H1 (cell line): ENCODE results near the gene KCTD7.
"Not testable (repeated sequence)": the region's sequence is repeated elsewhere in the genome, so short reads cannot be mapped to it uniquely, and the experiment has no call there.

Experiments used
- CEBPB ChIP-seq: IDR thresholded peaks from 2 replicates; pipeline ENCODE4 v1.6.1; 2012; ENCODE audit warnings: low read depth, low read length
- CHD1 ChIP-seq: IDR thresholded peaks from 2 replicates; pipeline ENCODE4 v1.6.1; 2012; ENCODE audit warnings: low read depth, low read length, improper control_type of control experiment
- CTCF ChIP-seq, 3 experiments: IDR thresholded peaks; 1 replicate in 2 of 3; 2 replicates in 1 of 3; pipeline versions ENCODE4 v1.5.1 to v1.6.1; 2011; ENCODE audit warnings: low read length in 3 of 3, mild to moderate bottlenecking in 3 of 3, inconsistent platforms in 2 of 3, low read depth in 1 of 3, moderate library complexity in 1 of 3; ENCODE audit not compliant: insufficient read depth in 1 of 3; ENCODE audit errors: control extremely low read depth in 1 of 3
- EZH2 ChIP-seq: fragments of 200-600 bp; sonication (generic); IDR thresholded peaks from 2 replicates; pipeline ENCODE4 v1.7.1; 2012; ENCODE audit warnings: low read depth, mild to moderate bottlenecking, moderate library complexity, low read length, inconsistent platforms; ENCODE audit not compliant: severe bottlenecking
- FOSL1 ChIP-seq: IDR thresholded peaks from 2 replicates; pipeline ENCODE4 v1.6.1; 2011; ENCODE audit warnings: mild to moderate bottlenecking, low read depth, low read length, moderate library complexity; ENCODE audit not compliant: insufficient read depth
- MAFK ChIP-seq: IDR thresholded peaks from 2 replicates; pipeline ENCODE4 v1.6.1; 2012; ENCODE audit warnings: low read depth, mild to moderate bottlenecking, improper control_type of control experiment, low read length
- MAX ChIP-seq: IDR thresholded peaks from 2 replicates; pipeline ENCODE4 v1.6.1; 2012; ENCODE audit warnings: inconsistent platforms
- PHF8 ChIP-seq: fragments of 200-600 bp; sonication (generic); conservative IDR thresholded peaks from 2 replicates; pipeline ENCODE4 v1.7.1; 2012; ENCODE audit warnings: low read depth, mild to moderate bottlenecking, inconsistent platforms, low read length, moderate library complexity
- POLR2A ChIP-seq, 2 experiments: IDR thresholded peaks; 1 replicate in 1 of 2; 2 replicates in 1 of 2; pipeline ENCODE4 v1.6.1; 2011; ENCODE audit warnings: low read depth in 2 of 2, low read length in 2 of 2, mild to moderate bottlenecking in 2 of 2; ENCODE audit errors: control extremely low read depth in 1 of 2
- POLR2AphosphoS5 ChIP-seq: IDR thresholded peaks from 2 replicates; pipeline ENCODE4 v1.6.1; 2011; ENCODE audit warnings: low read depth, low read length
- RAD21 ChIP-seq, 2 experiments: IDR thresholded peaks in 1 of 2; conservative IDR thresholded peaks in 1 of 2; 2 replicates each; pipeline ENCODE4 v1.6.1; 2011; ENCODE audit warnings: low read depth in 2 of 2, low read length in 2 of 2, improper control_type of control experiment in 1 of 2, inconsistent platforms in 1 of 2, mild to moderate bottlenecking in 1 of 2, moderate library complexity in 1 of 2
- RFX5 ChIP-seq: IDR thresholded peaks from 2 replicates; pipeline ENCODE4 v1.6.1; 2011; ENCODE audit warnings: low read depth, low read length, improper control_type of control experiment, borderline replicate concordance
- SIN3A ChIP-seq, 2 experiments: IDR thresholded peaks in 1 of 2; conservative IDR thresholded peaks in 1 of 2; 2 replicates each; pipeline ENCODE4 v1.6.1; 2011 to 2012; ENCODE audit warnings: low read length in 2 of 2, improper control_type of control experiment in 1 of 2, low read depth in 1 of 2, mild to moderate bottlenecking in 1 of 2

GRCh38 chr7:66582816-66583489 is 45.7 kb upstream of the KCTD7 start:
- TF ChIP-seq CTCF (IDR thresholded peaks at IDR 0.05; ENCODE audit: control extremely low read depth in 1 of 3, insufficient read depth in 1 of 3, low read depth in 1 of 3, low read length in 3 of 3); CEBPB; RAD21 (IDR thresholded peaks at IDR 0.05 in 1 of 2, conservative IDR thresholded peaks at IDR 0.05 in 1 of 2; ENCODE audit: low read depth in 2 of 2, low read length in 2 of 2); MAFK; RFX5; FOSL1; SIN3A (conservative IDR thresholded peaks at IDR 0.05 in 1 of 2, IDR thresholded peaks at IDR 0.05 in 1 of 2; ENCODE audit: low read depth in 1 of 2, low read length in 2 of 2); EZH2; CHD1; POLR2AphosphoS5; PHF8; MAX; POLR2A (IDR thresholded peaks at IDR 0.05; ENCODE audit: control extremely low read depth in 1 of 2, low read depth in 2 of 2, low read length in 2 of 2): not testable (repeated sequence)
